Ishikawa (cell line): ENCODE results near the gene ING5.

Experiments used
- CEBPB ChIP-seq: IDR thresholded peaks from 2 replicates; pipeline ENCODE4 v1.6.1; 2012
- CREB1 ChIP-seq: IDR thresholded peaks from 2 replicates; pipeline ENCODE4 v1.6.1; 2012; ENCODE audit warnings: low read depth
- EGR1 ChIP-seq: IDR thresholded peaks from 2 replicates; pipeline ENCODE4 v1.6.1; 2012
- EP300 ChIP-seq: IDR thresholded peaks from 2 replicates; pipeline ENCODE4 v1.6.1; 2012; ENCODE audit warnings: borderline replicate concordance
- FOXM1 ChIP-seq: IDR thresholded peaks from 2 replicates; pipeline ENCODE4 v1.6.1; 2012; ENCODE audit warnings: low read depth, borderline replicate concordance
- NFIC ChIP-seq: IDR thresholded peaks from 2 replicates; pipeline ENCODE4 v1.6.1; 2012
- RAD21 ChIP-seq: IDR thresholded peaks from 2 replicates; pipeline ENCODE4 v1.6.1; 2012; ENCODE audit warnings: low read depth
- TAF1 ChIP-seq: IDR thresholded peaks from 2 replicates; pipeline ENCODE4 v1.6.1; 2012; ENCODE audit warnings: low read depth, mild to moderate bottlenecking
- TCF12 ChIP-seq: IDR thresholded peaks from 2 replicates; pipeline ENCODE4 v1.6.1; 2012; ENCODE audit warnings: low read depth
- TEAD4 ChIP-seq: IDR thresholded peaks from 2 replicates; pipeline ENCODE4 v1.6.1; 2012
- USF1 ChIP-seq: IDR thresholded peaks from 2 replicates; pipeline ENCODE4 v1.6.1; 2012
- YY1 ChIP-seq: IDR thresholded peaks from 2 replicates; pipeline ENCODE4 v1.6.1; 2012; ENCODE audit warnings: low read depth
- ZBTB7A ChIP-seq: IDR thresholded peaks from 2 replicates; pipeline ENCODE4 v1.6.1; 2012; ENCODE audit warnings: low read depth
- TF ChIP-seq, protein P1 (sequence below): IDR thresholded peaks from 2 replicates; pipeline ENCODE4 v1.6.1; 2012; ENCODE audit warnings: low read depth, mild to moderate bottlenecking
- TF ChIP-seq, protein P2 (sequence below): IDR thresholded peaks from 2 replicates; pipeline ENCODE4 v1.6.1; 2012

Gene ING5

GRCh38 chr2:241676665-241677064 is 25.2 kb upstream of the ING5 start:
- TF ChIP-seq USF1 = no peak
- no peak for TF ChIP-seq CREB1

DNA sequence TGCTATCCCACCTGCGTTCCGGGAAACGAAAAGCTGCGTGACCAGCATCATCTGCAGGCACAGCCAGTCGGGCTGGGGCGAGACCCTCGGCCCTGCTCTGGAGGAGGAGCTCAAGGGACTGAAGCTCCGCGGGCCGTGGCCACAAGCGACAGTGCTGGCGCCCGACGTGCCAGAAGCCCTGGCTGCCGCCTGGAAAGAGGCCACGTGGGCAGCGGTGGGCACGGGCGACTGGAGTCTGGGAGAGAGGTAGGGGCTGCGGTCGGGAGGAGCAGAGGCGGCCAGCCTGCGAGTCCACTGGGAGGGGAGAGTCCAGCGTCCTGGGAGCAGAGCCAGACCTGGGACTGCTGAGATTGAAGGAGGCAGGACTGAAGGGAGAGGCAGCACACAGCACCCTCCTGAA is 24.4 kb upstream of the ING5 start:
- TF ChIP-seq EP300 = no peak
- TF ChIP-seq, protein P1, sequence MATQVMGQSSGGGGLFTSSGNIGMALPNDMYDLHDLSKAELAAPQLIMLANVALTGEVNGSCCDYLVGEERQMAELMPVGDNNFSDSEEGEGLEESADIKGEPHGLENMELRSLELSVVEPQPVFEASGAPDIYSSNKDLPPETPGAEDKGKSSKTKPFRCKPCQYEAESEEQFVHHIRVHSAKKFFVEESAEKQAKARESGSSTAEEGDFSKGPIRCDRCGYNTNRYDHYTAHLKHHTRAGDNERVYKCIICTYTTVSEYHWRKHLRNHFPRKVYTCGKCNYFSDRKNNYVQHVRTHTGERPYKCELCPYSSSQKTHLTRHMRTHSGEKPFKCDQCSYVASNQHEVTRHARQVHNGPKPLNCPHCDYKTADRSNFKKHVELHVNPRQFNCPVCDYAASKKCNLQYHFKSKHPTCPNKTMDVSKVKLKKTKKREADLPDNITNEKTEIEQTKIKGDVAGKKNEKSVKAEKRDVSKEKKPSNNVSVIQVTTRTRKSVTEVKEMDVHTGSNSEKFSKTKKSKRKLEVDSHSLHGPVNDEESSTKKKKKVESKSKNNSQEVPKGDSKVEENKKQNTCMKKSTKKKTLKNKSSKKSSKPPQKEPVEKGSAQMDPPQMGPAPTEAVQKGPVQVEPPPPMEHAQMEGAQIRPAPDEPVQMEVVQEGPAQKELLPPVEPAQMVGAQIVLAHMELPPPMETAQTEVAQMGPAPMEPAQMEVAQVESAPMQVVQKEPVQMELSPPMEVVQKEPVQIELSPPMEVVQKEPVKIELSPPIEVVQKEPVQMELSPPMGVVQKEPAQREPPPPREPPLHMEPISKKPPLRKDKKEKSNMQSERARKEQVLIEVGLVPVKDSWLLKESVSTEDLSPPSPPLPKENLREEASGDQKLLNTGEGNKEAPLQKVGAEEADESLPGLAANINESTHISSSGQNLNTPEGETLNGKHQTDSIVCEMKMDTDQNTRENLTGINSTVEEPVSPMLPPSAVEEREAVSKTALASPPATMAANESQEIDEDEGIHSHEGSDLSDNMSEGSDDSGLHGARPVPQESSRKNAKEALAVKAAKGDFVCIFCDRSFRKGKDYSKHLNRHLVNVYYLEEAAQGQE = no peak
- TF ChIP-seq NFIC = no peak
- no peak for TF ChIP-seq ZBTB7A
- no peak for TF ChIP-seq TCF12
- TF ChIP-seq TAF1 = no peak
- no peak for TF ChIP-seq EGR1
- no peak for TF ChIP-seq TEAD4
- no peak for TF ChIP-seq FOXM1

DNA sequence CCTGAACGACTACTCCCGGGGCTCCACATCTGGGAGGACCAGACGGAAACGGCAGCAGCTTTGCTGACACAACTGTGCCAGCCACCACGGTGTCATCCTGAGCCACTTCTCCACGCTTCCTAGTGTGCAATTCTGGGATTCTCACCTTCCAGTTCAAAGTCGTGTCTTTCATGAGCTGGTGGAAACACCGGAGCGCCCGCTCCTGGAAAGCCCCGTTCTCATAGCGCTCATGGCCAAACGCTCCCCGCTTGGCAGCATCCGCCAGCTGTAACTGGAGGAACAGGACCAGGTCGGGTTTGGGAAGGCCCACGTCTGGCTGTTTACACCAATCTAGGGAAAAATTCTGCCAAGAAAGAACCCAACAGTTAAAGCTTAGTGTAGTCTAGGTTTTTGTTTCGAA is 23.5 kb upstream of the ING5 start:
- TF ChIP-seq FOXM1 = no peak
- TF ChIP-seq YY1 = no peak
- no peak for TF ChIP-seq CEBPB

- TF ChIP-seq YY1 (no peak), TCF12 (no peak), NFIC (no peak), TAF1 (no peak), ZBTB7A (no peak)
These were observed 22.9 kb upstream of the ING5 start for GRCh38 chr2:241678784-241679540.

DNA sequence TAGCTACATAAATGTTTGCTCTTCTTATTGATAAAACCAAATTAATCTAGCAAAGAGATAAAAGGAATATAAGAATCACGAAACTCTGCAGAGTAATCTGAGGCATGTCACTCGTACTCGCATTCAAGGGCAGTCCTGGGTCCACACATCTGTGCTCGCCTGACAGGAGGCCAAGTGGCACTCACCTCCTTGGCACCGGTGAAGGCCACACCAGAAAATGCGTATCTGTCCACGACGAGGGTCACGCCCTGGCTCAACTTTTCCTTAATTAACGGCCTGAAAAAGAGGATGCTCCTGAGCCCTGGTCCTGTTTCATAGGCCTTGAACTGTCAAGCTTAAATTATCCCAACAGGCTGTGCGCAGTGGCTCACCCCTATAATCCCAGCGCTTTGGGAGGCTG is 21.8 kb upstream of the ING5 start:
- TF ChIP-seq TEAD4 = no peak
- TF ChIP-seq YY1 = no peak
- TF ChIP-seq CREB1 = no peak
- no peak for TF ChIP-seq EGR1
- no peak for TF ChIP-seq CEBPB
- no peak for TF ChIP-seq TAF1
- TF ChIP-seq FOXM1 = no peak
- TF ChIP-seq ZBTB7A = no peak
- TF ChIP-seq, protein P1 = no peak
- no peak for TF ChIP-seq NFIC
- TF ChIP-seq, protein P2, sequence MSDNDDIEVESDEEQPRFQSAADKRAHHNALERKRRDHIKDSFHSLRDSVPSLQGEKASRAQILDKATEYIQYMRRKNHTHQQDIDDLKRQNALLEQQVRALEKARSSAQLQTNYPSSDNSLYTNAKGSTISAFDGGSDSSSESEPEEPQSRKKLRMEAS = no peak
- TF ChIP-seq RAD21 = no peak
- no peak for TF ChIP-seq TCF12
- TF ChIP-seq EP300 = no peak
- TF ChIP-seq USF1 = no peak

DNA sequence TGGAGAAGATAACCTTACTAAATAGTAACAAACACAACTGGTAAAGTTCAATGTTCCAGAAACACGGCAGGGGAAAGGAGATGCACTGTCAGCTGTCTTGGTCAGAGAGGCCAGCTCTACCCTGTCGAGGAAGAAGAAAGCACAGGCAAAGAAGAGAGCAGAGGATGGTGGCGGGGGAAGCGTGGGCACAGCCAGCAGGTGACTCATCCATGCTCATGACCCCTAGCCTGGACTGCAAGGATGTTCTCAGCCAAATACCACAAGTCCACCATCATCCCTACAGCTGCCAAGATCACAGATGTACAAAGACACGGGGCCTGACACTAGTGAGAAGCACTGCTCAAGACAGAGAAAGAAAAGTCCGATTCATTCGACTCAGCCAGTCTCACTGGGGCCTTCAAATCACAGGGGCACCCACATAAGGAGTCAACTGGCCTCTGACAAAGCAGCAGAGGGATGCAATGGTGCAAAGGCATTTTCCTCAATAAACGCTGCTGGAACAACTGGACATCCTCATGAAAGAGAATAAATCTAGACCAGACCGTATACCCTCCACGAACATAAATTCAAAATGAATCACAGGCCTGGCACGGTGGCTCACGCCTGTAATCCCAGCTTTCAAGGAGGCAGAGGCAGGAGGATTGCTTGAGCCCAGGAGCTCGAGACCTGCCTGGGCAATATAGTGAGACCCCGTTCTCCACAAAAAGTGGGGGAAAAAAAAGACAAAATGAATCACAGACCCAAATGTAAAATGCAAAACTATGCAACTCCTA is 20.8 kb upstream of the ING5 start:
- TF ChIP-seq, protein P1 = no peak
- TF ChIP-seq EP300 (no peak), TEAD4 (no peak), NFIC (no peak), ZBTB7A (no peak), TAF1 (no peak), CEBPB (no peak), YY1 (no peak), EGR1 (no peak), CREB1 (no peak)
- TF ChIP-seq, protein P2 = no peak
